ENCODE measurements around the gene TCF19. TPM values are rescaled to one million over a fixed set of nuclear protein-coding genes. Genes with fewer than 3 reads are reported as not detected.
A peak's percentile ranks its signal among the peaks of the same experiment; 100 is the strongest.
"Not testable (repeated sequence)": the region's sequence is repeated elsewhere in the genome, so short reads cannot be mapped to it uniquely, and the experiment has no call there.

TCF19 gene
- total RNA-seq, 1 experiment from 2014 or later = 61.4 TPM

- no peaks in the 10 kb centered on the region for H3K27me3 ChIP-seq (replicated peaks)
- no peak overlapping the region for H3K27ac ChIP-seq
- no peaks in the 10 kb centered on the region for H3K36me3 ChIP-seq
- H3K4me3 ChIP-seq = no peak overlapping the region
- no peaks in the 10 kb centered on the region for H3K9me3 ChIP-seq (replicated peaks)
- H3K4me1 ChIP-seq (replicated peaks) = no peaks in the 10 kb centered on the region
- no peak for DNase-seq (ENCODE audit: low read depth in 1 of 2, low spot score in 2 of 2)
Observed at GRCh38 chr6:31187780-31188194, 29.4 kb downstream of the TCF19 start.

- not testable (repeated sequence) for H3K36me3 ChIP-seq; H3K4me3 ChIP-seq; H3K4me1 ChIP-seq (replicated peaks); H3K27me3 ChIP-seq (replicated peaks); H3K27ac ChIP-seq; H3K9me3 ChIP-seq (replicated peaks); DNase-seq (ENCODE audit: low read depth in 1 of 2, low spot score in 2 of 2)
Observed at GRCh38 chr6:31189223-31189622, 30.8 kb downstream of the TCF19 start.

- Histone ChIP-seq H3K27me3 (replicated peaks) (no peaks in the 10 kb centered on the region), H3K4me3 (no peak overlapping the region), H3K4me1 (replicated peaks) (no peaks in the 10 kb centered on the region), H3K9me3 (replicated peaks) (no peaks in the 10 kb centered on the region), H3K36me3 (no peaks in the 10 kb centered on the region), H3K27ac (no peak overlapping the region)
- DNase-seq (ENCODE audit: low read depth in 1 of 2, low spot score in 2 of 2) = no peak
Observed at GRCh38 chr6:31190488-31190887, 32.1 kb downstream of the TCF19 start.

- not testable (repeated sequence) for H3K4me1 ChIP-seq (replicated peaks); H3K4me3 ChIP-seq; H3K36me3 ChIP-seq; H3K9me3 ChIP-seq (replicated peaks); H3K27ac ChIP-seq; H3K27me3 ChIP-seq (replicated peaks)
- DNase-seq (ENCODE audit: low read depth in 1 of 2, low spot score in 2 of 2) = peak; percentile 49 to 65
Observed at GRCh38 chr6:31192431-31193105, 34.2 kb downstream of the TCF19 start.

GRCh38 chr6:31193206-31193605, 34.8 kb downstream of the TCF19 start:
- Histone ChIP-seq H3K4me1 (replicated peaks) (peaks cover 4% of the 10 kb centered on the region; the same call in 1 of the 2 replicates), H3K27ac (no peak overlapping the region), H3K27me3 (replicated peaks) (no peaks in the 10 kb centered on the region), H3K4me3 (no peak overlapping the region), H3K9me3 (replicated peaks) (no peaks in the 10 kb centered on the region), H3K36me3 (peaks cover 6% of the 10 kb centered on the region; the same call in 1 of the 2 replicates)
- DNase-seq (ENCODE audit: low read depth in 1 of 2, low spot score in 2 of 2) = no peak

- peaks cover 9% of the 10 kb centered on the region for H3K4me1 ChIP-seq (replicated peaks)
- peaks cover 6% of the 10 kb centered on the region; the same call in 1 of the 2 replicates for H3K36me3 ChIP-seq
- DNase-seq (ENCODE audit: low read depth in 1 of 2, low spot score in 2 of 2) = no peak
- H3K27ac ChIP-seq = no peak overlapping the region
- H3K27me3 ChIP-seq (replicated peaks) = no peaks in the 10 kb centered on the region
- no peak overlapping the region for H3K4me3 ChIP-seq
- H3K9me3 ChIP-seq (replicated peaks) = no peaks in the 10 kb centered on the region
Observed at GRCh38 chr6:31194061-31194834, 35.9 kb downstream of the TCF19 start.

GRCh38 chr6:31195308-31195979, 37.1 kb downstream of the TCF19 start:
- not testable (repeated sequence) for H3K27me3 ChIP-seq (replicated peaks); H3K9me3 ChIP-seq (replicated peaks); H3K4me3 ChIP-seq; DNase-seq (ENCODE audit: low read depth in 1 of 2, low spot score in 2 of 2); H3K4me1 ChIP-seq (replicated peaks); H3K27ac ChIP-seq
- peaks cover 17% of the 10 kb centered on the region; the same call in 1 of the 2 replicates for H3K36me3 ChIP-seq

GRCh38 chr6:31196251-31197022, 38.0 kb downstream of the TCF19 start:
- H3K9me3 ChIP-seq (replicated peaks); H3K4me1 ChIP-seq (replicated peaks); H3K27ac ChIP-seq; DNase-seq (ENCODE audit: low read depth in 1 of 2, low spot score in 2 of 2); H3K27me3 ChIP-seq (replicated peaks): not testable (repeated sequence)
- H3K36me3 ChIP-seq = peaks cover 21% of the 10 kb centered on the region; the same call in 1 of the 2 replicates
- peak overlapping the region; percentile 53 for H3K4me3 ChIP-seq

- peaks cover 28% of the 10 kb centered on the region; the same call in 1 of the 2 replicates for H3K36me3 ChIP-seq
- H3K27me3 ChIP-seq (replicated peaks) = no peaks in the 10 kb centered on the region
- peak overlapping the region; percentile 53 for H3K4me3 ChIP-seq
Observed at GRCh38 chr6:31197559-31198305, 39.3 kb downstream of the TCF19 start.

GRCh38 chr6:31199105-31199452, 40.7 kb downstream of the TCF19 start:
- not testable (repeated sequence) for H3K9me3 ChIP-seq (replicated peaks); DNase-seq (ENCODE audit: low read depth in 1 of 2, low spot score in 2 of 2); H3K4me3 ChIP-seq; H3K27ac ChIP-seq; H3K27me3 ChIP-seq (replicated peaks)
- Histone ChIP-seq H3K4me1 (replicated peaks) (peaks cover 21% of the 10 kb centered on the region), H3K36me3 (peaks cover 28% of the 10 kb centered on the region; the same call in 1 of the 2 replicates)

More at GRCh38 chr6:31197559-31198305, 39.3 kb downstream of the TCF19 start:
- DNase-seq (ENCODE audit: low read depth in 1 of 2, low spot score in 2 of 2) = peak; percentile 93 to 94
- peaks cover 12% of the 10 kb centered on the region for H3K4me1 ChIP-seq (replicated peaks)
- no peaks in the 10 kb centered on the region for H3K9me3 ChIP-seq (replicated peaks)
- peak overlapping the region; percentile 94 for H3K27ac ChIP-seq

- no peak for DNase-seq (ENCODE audit: low read depth in 1 of 2, low spot score in 2 of 2)
- Histone ChIP-seq H3K27ac (no peak overlapping the region), H3K27me3 (replicated peaks) (no peaks in the 10 kb centered on the region), H3K36me3 (peaks cover 28% of the 10 kb centered on the region; the same call in 1 of the 2 replicates), H3K9me3 (replicated peaks) (no peaks in the 10 kb centered on the region), H3K4me3 (no peak overlapping the region), H3K4me1 (replicated peaks) (peaks cover 24% of the 10 kb centered on the region)
Observed at GRCh38 chr6:31202259-31203166, 44.1 kb downstream of the TCF19 start.

GRCh38 chr6:31203345-31203979, 45.1 kb downstream of the TCF19 start:
- peak; percentile 67 to 85 for DNase-seq (ENCODE audit: low read depth in 1 of 2, low spot score in 2 of 2)
- H3K4me1 ChIP-seq (replicated peaks) = peaks cover 23% of the 10 kb centered on the region
- H3K4me3 ChIP-seq = peak overlapping the region; percentile 33
- no peaks in the 10 kb centered on the region for H3K9me3 ChIP-seq (replicated peaks)
- H3K27me3 ChIP-seq (replicated peaks) = no peaks in the 10 kb centered on the region
- H3K27ac ChIP-seq = peak overlapping the region; percentile 86
- peaks cover 22% of the 10 kb centered on the region for H3K36me3 ChIP-seq
